ENCODE results near the gene CHRNA4. TPM values are rescaled to one million over a fixed set of nuclear protein-coding genes. Genes with fewer than 3 reads are reported as not detected.

CHRNA4 gene
- total RNA-seq, 3 donors from 2014 or later (not counting 1 experiment from before 2014, with no cell fraction given) = not detected

DNA sequence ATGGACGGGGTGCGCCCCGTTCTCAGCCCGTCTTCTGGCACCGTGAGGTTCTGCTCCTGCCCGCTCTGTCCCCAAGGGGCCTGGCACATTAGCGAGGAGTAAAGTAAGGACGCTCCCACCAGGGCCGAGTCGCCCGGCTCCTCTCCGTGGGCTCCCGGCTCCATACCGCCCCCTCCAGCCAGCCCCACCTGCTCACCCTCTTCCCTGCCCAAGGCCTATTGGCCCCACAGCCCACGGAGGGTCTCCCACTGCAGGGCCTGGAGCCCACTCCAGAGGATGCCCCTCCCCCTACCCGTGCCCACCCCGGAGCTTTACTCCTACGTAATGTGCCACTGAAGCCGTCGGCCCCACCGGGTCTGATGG lies 47.5 kb upstream of the CHRNA4 start:
- ATAC-seq (no peak), DNase-seq (no peak)
- intact Hi-C loops (cut with micrococcal nuclease) = no loop called here
- Histone ChIP-seq H3K27me3 (ENCODE audit: control insufficient read depth, insufficient read depth, low read length) (no peaks in the 10 kb centered on the region), H3K4me1 (ENCODE audit: control insufficient read depth, insufficient read depth, low read length) (no peaks in the 10 kb centered on the region), H3K4me3 (ENCODE audit: low read length) (no peak overlapping the region), H3K27ac (ENCODE audit: low read length) (no peak overlapping the region), H3K9me3 (ENCODE audit: control insufficient read depth, insufficient read depth, low read length) (no peaks in the 10 kb centered on the region), H3K36me3 (ENCODE audit: control insufficient read depth, insufficient read depth, low read length) (no peaks in the 10 kb centered on the region)
- 96% methylated on average over 21 of the region's 21 CpGs for WGBS (ENCODE audit: insufficient coverage)
- TF ChIP-seq, protein P1, sequence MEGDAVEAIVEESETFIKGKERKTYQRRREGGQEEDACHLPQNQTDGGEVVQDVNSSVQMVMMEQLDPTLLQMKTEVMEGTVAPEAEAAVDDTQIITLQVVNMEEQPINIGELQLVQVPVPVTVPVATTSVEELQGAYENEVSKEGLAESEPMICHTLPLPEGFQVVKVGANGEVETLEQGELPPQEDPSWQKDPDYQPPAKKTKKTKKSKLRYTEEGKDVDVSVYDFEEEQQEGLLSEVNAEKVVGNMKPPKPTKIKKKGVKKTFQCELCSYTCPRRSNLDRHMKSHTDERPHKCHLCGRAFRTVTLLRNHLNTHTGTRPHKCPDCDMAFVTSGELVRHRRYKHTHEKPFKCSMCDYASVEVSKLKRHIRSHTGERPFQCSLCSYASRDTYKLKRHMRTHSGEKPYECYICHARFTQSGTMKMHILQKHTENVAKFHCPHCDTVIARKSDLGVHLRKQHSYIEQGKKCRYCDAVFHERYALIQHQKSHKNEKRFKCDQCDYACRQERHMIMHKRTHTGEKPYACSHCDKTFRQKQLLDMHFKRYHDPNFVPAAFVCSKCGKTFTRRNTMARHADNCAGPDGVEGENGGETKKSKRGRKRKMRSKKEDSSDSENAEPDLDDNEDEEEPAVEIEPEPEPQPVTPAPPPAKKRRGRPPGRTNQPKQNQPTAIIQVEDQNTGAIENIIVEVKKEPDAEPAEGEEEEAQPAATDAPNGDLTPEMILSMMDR (IDR thresholded peaks at IDR 0.05) = no peak
- H3K4me1 Mint-ChIP-seq = no peaks in the 10 kb centered on the region
- no peak overlapping the region for H3K27ac Mint-ChIP-seq
- no peaks in the 10 kb centered on the region for H3K36me3 Mint-ChIP-seq
- no peaks in the 10 kb centered on the region for H3K9me3 Mint-ChIP-seq
- H3K4me3 Mint-ChIP-seq = no peak overlapping the region
- peaks cover 0 to 3% of the 10 kb centered on the region in 2 donors for H3K27me3 Mint-ChIP-seq (ENCODE audit: low read depth in 2 of 2)

DNA sequence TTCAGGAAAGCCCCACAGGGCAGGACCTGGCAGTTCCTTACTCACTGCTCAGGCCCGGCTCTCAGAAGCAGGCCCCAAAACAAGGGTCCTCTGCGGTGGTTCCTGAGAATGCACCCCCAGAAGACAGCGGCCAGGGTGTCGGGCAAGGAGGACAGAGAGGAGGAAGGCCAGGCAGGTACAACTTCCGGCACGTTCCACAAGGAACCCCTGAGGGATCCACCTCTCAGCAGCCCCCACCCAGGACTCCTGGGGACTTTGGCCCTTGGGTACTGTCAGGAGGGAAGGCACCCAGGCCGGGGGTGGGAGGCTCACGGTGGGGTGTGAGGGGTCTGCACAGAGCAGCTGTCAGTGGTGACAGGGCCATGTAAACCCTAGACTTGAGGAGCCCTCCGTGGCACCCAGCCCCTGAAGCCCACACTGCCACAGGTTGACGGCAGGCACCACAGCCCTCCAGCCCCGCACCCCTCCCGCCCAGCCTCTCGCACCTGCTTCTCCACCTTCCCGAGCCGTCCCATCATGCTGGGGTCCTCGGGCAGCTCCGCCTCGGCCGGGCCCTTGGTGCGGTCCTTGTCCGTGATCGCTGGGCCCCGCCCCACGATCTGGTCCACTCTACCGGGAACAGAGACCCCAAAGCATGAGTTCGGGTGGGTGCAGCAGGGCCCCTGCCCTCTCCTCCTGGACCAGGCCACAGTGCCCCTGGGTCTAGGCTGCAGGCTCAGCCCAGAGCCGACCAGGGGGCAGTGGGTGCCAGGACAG lies 47.0 kb upstream of the CHRNA4 start:
- Mint-ChIP-seq H3K4me1 (no peaks in the 10 kb centered on the region), H3K27ac (no peak overlapping the region), H3K36me3 (no peaks in the 10 kb centered on the region), H3K9me3 (no peaks in the 10 kb centered on the region), H3K4me3 (no peak overlapping the region), H3K27me3 (ENCODE audit: low read depth in 2 of 2) (peaks cover 0 to 3% of the 10 kb centered on the region in 2 donors)
- intact Hi-C loops (cut with micrococcal nuclease) = no loop called here
- Histone ChIP-seq H3K27ac (ENCODE audit: low read length) (no peak overlapping the region), H3K4me3 (ENCODE audit: low read length) (no peak overlapping the region), H3K36me3 (ENCODE audit: control insufficient read depth, insufficient read depth, low read length) (no peaks in the 10 kb centered on the region), H3K27me3 (ENCODE audit: control insufficient read depth, insufficient read depth, low read length) (no peaks in the 10 kb centered on the region), H3K4me1 (ENCODE audit: control insufficient read depth, insufficient read depth, low read length) (no peaks in the 10 kb centered on the region), H3K9me3 (ENCODE audit: control insufficient read depth, insufficient read depth, low read length) (no peaks in the 10 kb centered on the region)
- ATAC-seq (no peak), DNase-seq (no peak)
- TF ChIP-seq, protein P1 (IDR thresholded peaks at IDR 0.05) = no peak
- 93% methylated on average over 26 of the region's 27 CpGs for WGBS (ENCODE audit: insufficient coverage)

DNA sequence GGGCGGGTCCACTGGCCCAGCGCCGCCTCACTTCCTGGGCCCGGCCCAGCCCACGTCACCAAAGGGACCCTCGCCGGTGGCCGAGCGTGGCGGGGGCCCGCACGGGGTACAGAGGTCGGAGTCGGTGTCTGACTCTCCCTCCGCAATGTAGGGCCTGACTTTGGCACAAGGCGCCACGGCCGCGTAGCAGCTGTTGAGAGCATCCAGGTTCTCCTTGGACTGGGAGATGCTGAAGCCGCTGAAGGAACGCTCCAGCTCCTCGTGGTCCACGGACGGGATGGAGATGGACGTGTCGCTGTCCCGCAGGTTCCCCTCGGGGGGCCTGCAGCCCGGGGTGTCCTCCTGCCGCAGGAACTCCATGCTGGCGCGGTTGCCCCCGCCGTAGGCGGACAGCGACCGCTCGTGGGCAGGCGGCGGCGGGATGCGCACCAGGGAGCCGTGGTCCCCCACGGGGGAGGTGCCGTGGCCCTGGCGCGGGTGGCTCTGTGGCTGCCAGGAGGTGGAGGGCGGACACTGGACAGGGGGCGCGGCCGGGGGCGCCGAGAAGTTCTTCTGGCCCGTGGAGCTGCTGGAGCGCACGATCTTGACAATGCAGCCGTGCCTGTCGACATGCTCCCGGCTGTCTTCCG lies 45.6 kb upstream of the CHRNA4 start:
- H3K36me3 ChIP-seq (ENCODE audit: control insufficient read depth, insufficient read depth, low read length) = no peaks in the 10 kb centered on the region
- no peak overlapping the region for H3K27ac Mint-ChIP-seq
- WGBS (ENCODE audit: insufficient coverage) = 94% methylated on average over 60 of the region's 60 CpGs
- intact Hi-C loops (cut with micrococcal nuclease) = no loop called here
- TF ChIP-seq, protein P1 (IDR thresholded peaks at IDR 0.05) = no peak
- ATAC-seq (no peak), DNase-seq (no peak)
- H3K36me3 Mint-ChIP-seq = no peaks in the 10 kb centered on the region
- no peaks in the 10 kb centered on the region for H3K4me1 Mint-ChIP-seq
- no peaks in the 10 kb centered on the region for H3K9me3 ChIP-seq (ENCODE audit: control insufficient read depth, insufficient read depth, low read length)
- H3K4me1 ChIP-seq (ENCODE audit: control insufficient read depth, insufficient read depth, low read length) = no peaks in the 10 kb centered on the region
- no peaks in the 10 kb centered on the region for H3K9me3 Mint-ChIP-seq
- H3K27me3 ChIP-seq (ENCODE audit: control insufficient read depth, insufficient read depth, low read length) = no peaks in the 10 kb centered on the region
- H3K4me3 ChIP-seq (ENCODE audit: low read length) = no peak overlapping the region
- H3K27ac ChIP-seq (ENCODE audit: low read length) = no peak overlapping the region
- H3K4me3 Mint-ChIP-seq = no peak overlapping the region
- H3K27me3 Mint-ChIP-seq (ENCODE audit: low read depth in 2 of 2) = no peaks in the 10 kb centered on the region

All from natural killer cell (primary cell).